Pancreas (tissue), 10 donors: ENCODE measurements around the gene DRGX. TPM values are rescaled to one million over a fixed set of nuclear protein-coding genes. Genes with fewer than 3 reads are reported as not detected.

Source experiments
- ATAC-seq, 4 donors: fragments of 200-7000 bp; cut with Tn5 transposase; one replicate each; pipeline versions ENCODE4 v1.8.0 to v1.9.1; 2020; ENCODE audit warnings: mild to moderate bottlenecking in 4 of 4, moderate library complexity in 4 of 4
- DNase-seq, 6 donors: peaks; one replicate each; pipeline ENCODE4 v3.0.0-alpha.2; 2020
- FAIRE-seq: peaks from 2 replicates; lab custom pipeline; 2012; peaks lifted over from hg19 to GRCh38; lab: Jason Lieb, UNC
- H3K27ac ChIP-seq, 4 donors: fragments of 200-600 bp; sonication (generic); 1 replicate in 3 of 4; 2 replicates in 1 of 4; pipeline versions ENCODE4 v1.5.0 to v1.8.0; 2020
- H3K27me3 ChIP-seq, 4 donors: fragments of 200-600 bp; one replicate each; pipeline ENCODE4 v1.8.0; 2021
- H3K36me3 ChIP-seq, 3 donors: fragments of 200-600 bp; sonication (generic) in 1 of 3; one replicate each; pipeline versions ENCODE4 v1.5.0 to v1.8.0; 2020 to 2021
- H3K4me1 ChIP-seq, 3 donors: fragments of 200-600 bp; one replicate each; pipeline ENCODE4 v1.8.0; 2021
- H3K4me3 ChIP-seq, 4 donors: fragments of 200-600 bp; sonication (generic) in 2 of 4; one replicate each; pipeline versions ENCODE4 v1.5.0 to v1.8.0; 2020 to 2021
- H3K9me3 ChIP-seq, 4 donors: fragments of 200-600 bp; one replicate each; pipeline ENCODE4 v1.8.0; 2021
- CTCF ChIP-seq, 4 donors: fragments of 200-600 bp; sonication (generic) in 3 of 4; IDR thresholded peaks; one replicate each; pipeline versions ENCODE4 v1.5.0 to v1.8.0; 2021; ENCODE audit warnings: antibody characterized with exemption in 4 of 4
- WGBS, 2 donors: extraction: QIAGEN DNeasy Blood & Tissue Kit; methylation state at CpG; one replicate each; pipeline ENCODE4 v1.1.7; 2013; 5-methylcytosine and 5-hydroxymethylcytosine counted together
- intact Hi-C, 3 donors: fragments of 100-400 bp; cut with DNase I; formaldehyde crosslinking; loops; one replicate each; pipeline versions ENCODE4 v1.11.1 to v1.14.2; 2022
- polyA plus RNA-seq, 2 donors: library from polyadenylated mRNA; stranded (reverse); fragments of 200-250 nt; gene quantifications; one replicate each; pipeline ENCODE4 v1.2.3, GENCODE V29; 2013
- total RNA-seq, 6 donors: library from RNA; stranded (reverse); fragmentation: NEBNext Ultra II Directional in 4 of 6; extraction: Animal tissue kit (Norgen Biotek cat#: 25700) in 4 of 6; gene quantifications; one replicate each; pipeline versions ENCODE4 v1.2.1 to v1.2.4, GENCODE V29; 2021 to 2023
- donor health status: healthy with polysubstance abuse.
- donor health status: DM: no; HTN: no; CAD: no; lungs with moderate emphysema.
- donor health status: DM: no; HTN: no; CAD: no.
- donor health status: control.
- donor health status: control.
- donor health status: Bipolar disorder and iron deficiency.
- donor health status: DM: yes; HTN: yes; CAD: no.
- donor health status: DM: no; HTN: no; CAD: no.
- donor health status: DM: no; HTN: no; CAD: no.
- donor health status: DM: yes; HTN: yes; CAD: no.

Gene DRGX
- total and polyA plus RNA-seq, 8 donors = not detected

- intact Hi-C loops = no loop called here
- H3K4me3 ChIP-seq = no peak overlapping the region
- DNase-seq (no peak), ATAC-seq (no peak), FAIRE-seq (no peak)
- H3K36me3 ChIP-seq = no peaks in the 10 kb centered on the region
- no peaks in the 10 kb centered on the region for H3K27me3 ChIP-seq
- H3K4me1 ChIP-seq = no peaks in the 10 kb centered on the region
- WGBS, 2 donors = 67 to 69% methylated on average over 4 of the region's 4 CpGs
- no peak for TF ChIP-seq CTCF (IDR thresholded peaks at IDR 0.05)
- no peaks in the 10 kb centered on the region for H3K9me3 ChIP-seq
- no peak overlapping the region for H3K27ac ChIP-seq
Measured at GRCh38 chr10:49366460-49366859, 29.4 kb downstream of the DRGX start.

- no peak for DNase-seq
- Histone ChIP-seq H3K27me3 (no peaks in the 10 kb centered on the region), H3K4me3 (no peak overlapping the region), H3K27ac (no peak overlapping the region), H3K9me3 (no peaks in the 10 kb centered on the region), H3K4me1 (no peaks in the 10 kb centered on the region), H3K36me3 (no peaks in the 10 kb centered on the region)
- FAIRE-seq = no peak
- intact Hi-C loops = no loop called here
- TF ChIP-seq CTCF (IDR thresholded peaks at IDR 0.05) = no peak
- ATAC-seq = no peak
- WGBS, 2 donors = 65 to 67% methylated on average over 23 of the region's 23 CpGs
Measured at GRCh38 chr10:49365675-49366415, 30.0 kb downstream of the DRGX start.

- no peak for ATAC-seq
- no peak overlapping the region for H3K4me3 ChIP-seq
- no peaks in the 10 kb centered on the region for H3K9me3 ChIP-seq
- H3K27ac ChIP-seq = no peak overlapping the region
- H3K27me3 ChIP-seq = no peaks in the 10 kb centered on the region
- WGBS, 2 donors = 76 to 79% methylated on average over 3 of the region's 3 CpGs
- no peaks in the 10 kb centered on the region for H3K4me1 ChIP-seq
- FAIRE-seq = no peak
- intact Hi-C loops = no loop called here
- H3K36me3 ChIP-seq = no peaks in the 10 kb centered on the region
- TF ChIP-seq CTCF (IDR thresholded peaks at IDR 0.05) = no peak
- DNase-seq = no peak
Measured at GRCh38 chr10:49365275-49365674, 30.6 kb downstream of the DRGX start.

GRCh38 chr10:49364747-49365146 lies 31.1 kb downstream of the DRGX start:
- FAIRE-seq (no peak), DNase-seq (no peak), ATAC-seq (no peak)
- Histone ChIP-seq H3K27ac (no peak overlapping the region), H3K4me1 (no peaks in the 10 kb centered on the region), H3K27me3 (no peaks in the 10 kb centered on the region), H3K9me3 (no peaks in the 10 kb centered on the region), H3K36me3 (no peaks in the 10 kb centered on the region), H3K4me3 (no peak overlapping the region)
- no peak for TF ChIP-seq CTCF (IDR thresholded peaks at IDR 0.05)
- WGBS, 2 donors = 88 to 89% methylated on average over 8 of the region's 8 CpGs
- intact Hi-C loops = no loop called here

GRCh38 chr10:49364051-49364450 lies 31.8 kb downstream of the DRGX start:
- FAIRE-seq (no peak), ATAC-seq (no peak), DNase-seq (no peak)
- no peaks in the 10 kb centered on the region for H3K36me3 ChIP-seq
- no peak overlapping the region for H3K27ac ChIP-seq
- no peaks in the 10 kb centered on the region for H3K27me3 ChIP-seq
- intact Hi-C loops = no loop called here
- no peaks in the 10 kb centered on the region for H3K4me1 ChIP-seq
- no peak for TF ChIP-seq CTCF (IDR thresholded peaks at IDR 0.05)
- H3K9me3 ChIP-seq = no peaks in the 10 kb centered on the region
- 71 to 75% methylated on average over 5 of the region's 5 CpGs for WGBS, 2 donors
- no peak overlapping the region for H3K4me3 ChIP-seq
